Panc1 (cell line): ENCODE measurements around the gene KCNE4.

Experiments
- SIN3A ChIP-seq: IDR thresholded peaks from 2 replicates; pipeline ENCODE4 v1.6.1; 2012; ENCODE audit warnings: low read depth, mild to moderate bottlenecking, low read length, moderate library complexity, borderline replicate concordance; ENCODE audit not compliant: insufficient read depth
- TF ChIP-seq, protein P1 (sequence below): fragments of 450-650 bp; IDR thresholded peaks from 2 replicates; pipeline ENCODE4 v1.5.1; 2017; ENCODE audit warnings: mild to moderate bottlenecking

DNA sequence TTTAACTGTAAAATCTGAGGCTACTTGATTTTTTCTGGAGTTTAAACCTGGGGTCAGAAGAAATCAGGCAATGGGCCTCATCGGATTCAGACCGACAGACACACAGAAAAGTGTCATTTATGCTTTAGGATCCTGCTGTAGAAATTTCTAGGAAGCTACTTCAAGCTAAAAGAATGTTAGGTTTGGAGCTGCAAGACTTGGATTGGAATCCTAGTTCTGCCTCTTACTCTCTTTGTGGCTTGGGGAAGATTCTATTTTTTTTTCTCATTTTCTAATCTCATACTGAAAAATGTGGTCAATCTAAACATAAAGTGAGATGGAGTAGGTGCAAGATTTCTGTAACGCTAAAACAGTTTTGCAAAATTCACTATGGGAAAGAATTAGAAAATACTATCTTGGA lies 48.8 kb upstream of the KCNE4 start:
- TF ChIP-seq SIN3A = no peak
- TF ChIP-seq, protein P1, sequence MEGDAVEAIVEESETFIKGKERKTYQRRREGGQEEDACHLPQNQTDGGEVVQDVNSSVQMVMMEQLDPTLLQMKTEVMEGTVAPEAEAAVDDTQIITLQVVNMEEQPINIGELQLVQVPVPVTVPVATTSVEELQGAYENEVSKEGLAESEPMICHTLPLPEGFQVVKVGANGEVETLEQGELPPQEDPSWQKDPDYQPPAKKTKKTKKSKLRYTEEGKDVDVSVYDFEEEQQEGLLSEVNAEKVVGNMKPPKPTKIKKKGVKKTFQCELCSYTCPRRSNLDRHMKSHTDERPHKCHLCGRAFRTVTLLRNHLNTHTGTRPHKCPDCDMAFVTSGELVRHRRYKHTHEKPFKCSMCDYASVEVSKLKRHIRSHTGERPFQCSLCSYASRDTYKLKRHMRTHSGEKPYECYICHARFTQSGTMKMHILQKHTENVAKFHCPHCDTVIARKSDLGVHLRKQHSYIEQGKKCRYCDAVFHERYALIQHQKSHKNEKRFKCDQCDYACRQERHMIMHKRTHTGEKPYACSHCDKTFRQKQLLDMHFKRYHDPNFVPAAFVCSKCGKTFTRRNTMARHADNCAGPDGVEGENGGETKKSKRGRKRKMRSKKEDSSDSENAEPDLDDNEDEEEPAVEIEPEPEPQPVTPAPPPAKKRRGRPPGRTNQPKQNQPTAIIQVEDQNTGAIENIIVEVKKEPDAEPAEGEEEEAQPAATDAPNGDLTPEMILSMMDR = no peak
